Stimulated activated CD8-positive, alpha-beta memory T cell treated with anti-CD3 and anti-CD28 coated beads, Interleukin-15, amount 100 ng/mL, for 24 hours (primary cell): ENCODE measurements around the gene MKLN1.
"Not testable (repeated sequence)": the region's sequence is repeated elsewhere in the genome, so short reads cannot be mapped to it uniquely, and the experiment has no call there.

Experiments used
- DNase-seq: peaks from one replicate; pipeline ENCODE4 v3.0.0-alpha.2; 2020; ENCODE audit warnings: low read depth

MKLN1 gene

GRCh38 chr7:131501930-131502685, 174.4 kb downstream of the MKLN1 start:
- DNase-seq = no peak

GRCh38 chr7:131502810-131503508, 175.3 kb downstream of the MKLN1 start:
- DNase-seq = no peak

GRCh38 chr7:131503639-131504038, 176.0 kb downstream of the MKLN1 start:
- no peak for DNase-seq

GRCh38 chr7:131504157-131504899, 176.7 kb downstream of the MKLN1 start:
- no peak for DNase-seq

GRCh38 chr7:131505037-131505620, 177.5 kb downstream of the MKLN1 start:
- DNase-seq = not testable (repeated sequence)

GRCh38 chr7:131505636-131506557, 178.2 kb downstream of the MKLN1 start:
- no peak for DNase-seq

- DNase-seq = no peak
Measured at GRCh38 chr7:131506597-131506996, 178.9 kb downstream of the MKLN1 start.

- DNase-seq = peak; percentile 68
Measured at GRCh38 chr7:131507592-131508331, 180.1 kb downstream of the MKLN1 start.

GRCh38 chr7:131508754-131509486, 181.2 kb downstream of the MKLN1 start:
- DNase-seq = no peak

- DNase-seq = no peak
Measured at GRCh38 chr7:131509781-131510180, 182.1 kb downstream of the MKLN1 start.

- no peak for DNase-seq
Measured at GRCh38 chr7:131511071-131511470, 183.4 kb downstream of the MKLN1 start.

- no peak for DNase-seq
Measured at GRCh38 chr7:131511774-131512535, 184.3 kb downstream of the MKLN1 start.

GRCh38 chr7:131513245-131514061, 185.8 kb downstream of the MKLN1 start:
- peak; percentile 68 for DNase-seq

GRCh38 chr7:131515471-131515870, 187.8 kb downstream of the MKLN1 start:
- not testable (repeated sequence) for DNase-seq

GRCh38 chr7:131517218-131517923, 189.7 kb downstream of the MKLN1 start:
- DNase-seq = no peak

- DNase-seq = no peak
Measured at GRCh38 chr7:131518626-131519025, 190.9 kb downstream of the MKLN1 start.

- DNase-seq = no peak
Measured at GRCh38 chr7:131521651-131522163, 194.0 kb downstream of the MKLN1 start.
